ELR (cell line): Measurements from ENCODE around the gene ELL.

Experiments
- DNase-seq: peaks from one replicate; pipeline ENCODE4 v3.0.0-alpha.2; 2015; ENCODE audit warnings: low read depth

The ELL gene

GRCh38 chr19:18445262-18445948 lies 76.5 kb downstream of the ELL start:
- DNase-seq = no peak

- DNase-seq = no peak
Measured at GRCh38 chr19:18444513-18444912, 77.4 kb downstream of the ELL start.

GRCh38 chr19:18443831-18444230 lies 78.0 kb downstream of the ELL start:
- DNase-seq = no peak

GRCh38 chr19:18443406-18443805 lies 78.5 kb downstream of the ELL start:
- no peak for DNase-seq

GRCh38 chr19:18442941-18443340 lies 78.9 kb downstream of the ELL start:
- no peak for DNase-seq

GRCh38 chr19:18441804-18442788 lies 79.8 kb downstream of the ELL start:
- no peak for DNase-seq

GRCh38 chr19:18440936-18441803 lies 80.7 kb downstream of the ELL start:
- DNase-seq = no peak

- DNase-seq = peak; percentile 56
Measured at GRCh38 chr19:18440415-18440877, 81.4 kb downstream of the ELL start.

GRCh38 chr19:18439910-18440237 lies 82.0 kb downstream of the ELL start:
- no peak for DNase-seq

GRCh38 chr19:18439025-18439909 lies 82.6 kb downstream of the ELL start:
- peak; percentile 52 for DNase-seq

- DNase-seq = no peak
Measured at GRCh38 chr19:18438331-18439024, 83.4 kb downstream of the ELL start.

GRCh38 chr19:18437491-18438330 lies 84.2 kb downstream of the ELL start, which contains the start of gene ISYNA1:
Gene ISYNA1 (minus strand): TSS chr19:18438133. CDS start chr19:18437979, 154 bp downstream.
- DNase-seq = peak; percentile 55

- peak; percentile 84 for DNase-seq
Measured at GRCh38 chr19:18436671-18437490, 85.0 kb downstream of the ELL start.

- no peak for DNase-seq
Measured at GRCh38 chr19:18435842-18436670, 85.8 kb downstream of the ELL start.

- DNase-seq = no peak
Measured at GRCh38 chr19:18435178-18435841, 86.6 kb downstream of the ELL start.

GRCh38 chr19:18434411-18435175 lies 87.3 kb downstream of the ELL start:
- no peak for DNase-seq
